Panc1 (cell line): ENCODE measurements around the gene NPPB. TPM values are rescaled to one million over a fixed set of nuclear protein-coding genes. Genes with fewer than 3 reads are reported as not detected.
A peak's percentile ranks its signal among the peaks of the same experiment; 100 is the strongest.

Experiments used
- ATAC-seq: fragments of 200-7000 bp; cut with Tn5 transposase; 2 replicates; pipeline ENCODE4 v1.9.1; 2020; ENCODE audit warnings: mild to moderate bottlenecking, moderate library complexity
- BruUV-seq: library from RNA; stranded (reverse); fragments of 400-500 nt; replicated peaks from 2 replicates; lab custom pipeline; 2021; lab: Mats Ljungman, UMichigan
- CTCF ChIA-PET: fragments of 300-600 bp; sonication (Branson Sonifier 250); formaldehyde crosslinking; loops from one replicate; lab custom pipeline; 2022; ENCODE audit warnings: antibody characterized with exemption; lab: Charles Lee
- POLR2A ChIA-PET: fragments of 300-600 bp; sonication (Branson Sonifier 250); formaldehyde crosslinking; loops from one replicate; lab custom pipeline; 2022; ENCODE audit warnings: antibody characterized with exemption; lab: Charles Lee
- DNase-seq: peaks from one replicate; pipeline ENCODE4 v3.0.0-alpha.2; 2010; ENCODE audit warnings: low read depth, low spot score
- H3K27ac ChIP-seq: 2 replicates; pipeline ENCODE4 v1.5.1; 2011; ENCODE audit warnings: mild to moderate bottlenecking, low read length, inconsistent platforms
- H3K27me3 ChIP-seq: fragments of 200-500 bp; sonication (Bioruptor generic); 2 replicates; pipeline ENCODE4 v1.6.0; 2014; ENCODE audit warnings: low read length, inconsistent platforms; ENCODE audit not compliant: control insufficient read depth, insufficient read depth
- H3K36me3 ChIP-seq: fragments of 200-500 bp; sonication (Bioruptor generic); 2 replicates; pipeline ENCODE4 v1.5.1; 2014; ENCODE audit warnings: inconsistent platforms, mild to moderate bottlenecking, low read length, moderate library complexity; ENCODE audit not compliant: control insufficient read depth, insufficient read depth
- H3K4me1 ChIP-seq: 2 replicates; pipeline ENCODE4 v1.5.1; 2011; ENCODE audit warnings: inconsistent platforms, mild to moderate bottlenecking, low read length, moderate library complexity; ENCODE audit not compliant: control insufficient read depth, insufficient read depth
- H3K4me3 ChIP-seq, 2 experiments: 2 replicates each; pipeline ENCODE4 v1.5.1; 2011 to 2012; ENCODE audit warnings: low read depth in 2 of 2, low read length in 2 of 2, mild to moderate bottlenecking in 2 of 2, inconsistent platforms in 1 of 2, moderate library complexity in 1 of 2
- H3K9me3 ChIP-seq: fragments of 200-500 bp; sonication (Bioruptor generic); 2 replicates; pipeline ENCODE4 v1.5.1; 2014; ENCODE audit warnings: low read depth, mild to moderate bottlenecking, inconsistent platforms, low read length, moderate library complexity; ENCODE audit not compliant: control insufficient read depth, insufficient read depth
- CTCF ChIP-seq: fragments of 450-650 bp; IDR thresholded peaks from 2 replicates; pipeline ENCODE4 v1.5.1; 2017; ENCODE audit warnings: mild to moderate bottlenecking
- POLR2AphosphoS5 ChIP-seq: IDR thresholded peaks from 2 replicates; pipeline ENCODE4 v1.6.1; 2012; ENCODE audit warnings: mild to moderate bottlenecking, low read depth, low read length, moderate library complexity
- REST ChIP-seq, 2 experiments: IDR thresholded peaks; 2 replicates each; pipeline ENCODE4 v1.6.1; 2011 to 2012; ENCODE audit warnings: low read depth in 2 of 2, control low read depth in 1 of 2, low read length in 1 of 2, mild to moderate bottlenecking in 1 of 2, moderate library complexity in 1 of 2; ENCODE audit not compliant: insufficient read depth in 1 of 2
- SIN3A ChIP-seq: IDR thresholded peaks from 2 replicates; pipeline ENCODE4 v1.6.1; 2012; ENCODE audit warnings: low read depth, mild to moderate bottlenecking, low read length, moderate library complexity, borderline replicate concordance; ENCODE audit not compliant: insufficient read depth
- TCF7L2 ChIP-seq: IDR thresholded peaks from 2 replicates; pipeline ENCODE4 v1.6.1; 2011; ENCODE audit warnings: mild to moderate bottlenecking, low read depth, low read length, inconsistent platforms
- in situ Hi-C: cut with HindIII; loops from 2 replicates; pipeline ENCODE4 v1.10.0; 2016; ENCODE audit warnings: low sequenced_read_pairs, low pct_unique_long_range_greater_than_20kb
- intact Hi-C: fragments of 100-400 bp; cut with micrococcal nuclease; formaldehyde crosslinking; loops from one replicate; pipeline ENCODE4 v1.10.0; 2022; ENCODE audit not compliant: unreplicated experiment
- total RNA-seq: library from RNA; stranded (reverse); gene quantifications from one replicate; pipeline ENCODE4 v1.2.1, GENCODE V29; 2021; ENCODE audit not compliant: unreplicated experiment

The NPPB gene
- total RNA-seq, 1 experiment from 2014 or later: not detected

- in situ Hi-C loops (no loop called here), intact Hi-C loops (no loop called here)
- H3K4me1 ChIP-seq: peaks cover 6% of the 10 kb centered on the region; the same call in 1 of the 2 replicates
- no peaks in the 10 kb centered on the region for H3K36me3 ChIP-seq
- no TSS peak for BruUV-seq
- DNase-seq (no peak), ATAC-seq (peak; percentile 51)
- ChIA-PET CTCF (no interaction called here), POLR2A (no interaction called here)
- H3K27ac ChIP-seq: no peak overlapping the region
- no peaks in the 10 kb centered on the region for H3K9me3 ChIP-seq
- H3K4me3 ChIP-seq: no peak overlapping the region
- TF ChIP-seq REST (IDR thresholded peaks at IDR 0.05; ENCODE audit: insufficient read depth in 1 of 2, low read depth in 2 of 2, low read length in 1 of 2): peak; percentile 97 to 99
- TF ChIP-seq TCF7L2: no peak
- H3K27me3 ChIP-seq: peaks cover 34% of the 10 kb centered on the region
Observed at GRCh38 chr1:11858968-11859871, 475 bp upstream of the NPPB start.

GRCh38 chr1:11858158-11858557 lies 587 bp downstream of the NPPB start:
- DNase-seq (no peak), ATAC-seq (no peak)
- TF ChIP-seq SIN3A: no peak
- no peak; a peak in 1 of 4 replicates for TF ChIP-seq REST (IDR thresholded peaks at IDR 0.05; ENCODE audit: insufficient read depth in 1 of 2, low read depth in 2 of 2, low read length in 1 of 2)
- no peak for TF ChIP-seq TCF7L2
- TF ChIP-seq POLR2AphosphoS5: no peak
- TF ChIP-seq CTCF: no peak
- Histone ChIP-seq H3K36me3 (no peaks in the 10 kb centered on the region), H3K4me1 (peaks cover 6% of the 10 kb centered on the region; the same call in 1 of the 2 replicates), H3K27me3 (peaks cover 34% of the 10 kb centered on the region), H3K9me3 (no peaks in the 10 kb centered on the region), H3K4me3 (no peak overlapping the region), H3K27ac (no peak overlapping the region)
- in situ Hi-C loops: no loop called here
- intact Hi-C loops: no loop called here
- CTCF ChIA-PET: interaction anchor here (0.6 kb wide), 1 partner anchor 44 kb away, joined by 5 read pairs; no protein-coding TSS in a partner anchor
- POLR2A ChIA-PET: no interaction called here
- no TSS peak for BruUV-seq
